ENCODE results near the gene CMTR1.

Gene CMTR1

DNA sequence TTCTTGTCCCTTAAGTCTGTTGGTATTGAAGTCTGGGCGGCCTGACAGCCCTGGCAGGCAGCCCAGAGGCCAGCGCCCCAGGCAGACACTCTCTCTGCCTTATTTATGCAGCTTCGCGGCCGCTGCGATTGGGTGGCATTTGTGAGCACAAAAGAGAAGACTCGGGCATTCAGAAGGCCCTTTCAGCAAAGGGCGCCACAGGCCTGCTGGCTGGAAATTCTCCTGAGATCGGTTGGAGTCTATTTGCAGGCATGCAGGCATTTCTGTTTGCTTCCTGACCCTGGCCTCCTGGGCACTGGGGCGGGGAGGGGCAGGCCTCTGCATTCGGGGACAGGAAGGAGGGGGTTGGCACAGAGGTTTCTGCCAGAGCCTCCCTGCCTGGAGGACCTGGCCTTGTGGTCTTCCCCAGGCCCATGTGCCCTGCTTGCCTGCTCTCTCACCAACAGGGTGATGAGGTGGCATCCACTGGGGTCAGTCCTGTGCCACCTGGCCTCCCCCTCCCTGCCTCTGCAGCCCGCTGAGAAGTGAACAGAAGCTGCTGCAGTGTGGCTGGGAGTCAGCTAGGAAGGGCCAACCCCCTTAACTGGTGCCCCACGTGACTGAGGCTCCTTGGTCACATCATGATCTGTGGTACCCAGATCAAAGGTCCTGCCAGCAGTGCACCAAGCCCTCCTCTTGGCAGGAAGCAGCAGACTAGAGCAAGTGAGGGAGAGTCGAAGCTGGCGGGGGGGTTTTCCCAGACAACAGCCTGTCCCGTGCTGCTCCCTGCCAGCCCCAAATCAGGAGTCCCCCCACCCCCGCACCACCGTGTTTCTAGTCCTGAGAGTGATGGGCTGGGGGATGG is 83.3 kb downstream of the CMTR1 start:
- DNase-seq, result peak; percentile 81 to 84

GRCh38 chr6:37516920-37517405 is 83.9 kb downstream of the CMTR1 start:
- no peak for DNase-seq

- peak; percentile 57 to 63 for DNase-seq
These were observed 84.4 kb downstream of the CMTR1 start for GRCh38 chr6:37517411-37517812.

DNA sequence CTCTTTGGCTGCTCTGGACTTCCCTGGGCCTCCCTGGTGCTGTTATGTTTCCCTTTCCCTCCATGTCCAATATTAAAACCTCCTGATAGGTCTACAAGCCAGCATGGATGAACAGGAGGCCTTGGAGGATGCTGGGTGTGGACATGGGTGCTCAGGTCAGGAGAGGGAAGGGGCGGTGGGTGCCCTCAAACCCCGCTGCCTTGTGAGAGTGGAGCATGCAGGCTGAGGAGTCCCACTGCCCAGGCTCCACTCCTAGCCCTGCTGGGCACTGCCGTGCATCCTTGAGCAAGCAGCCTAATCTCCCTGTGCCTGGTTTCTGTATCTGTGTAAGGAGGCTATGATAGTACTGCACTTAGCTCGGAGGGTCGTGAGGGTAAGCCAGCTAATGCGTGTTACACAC is 85.1 kb downstream of the CMTR1 start:
- DNase-seq, result no peak

DNA sequence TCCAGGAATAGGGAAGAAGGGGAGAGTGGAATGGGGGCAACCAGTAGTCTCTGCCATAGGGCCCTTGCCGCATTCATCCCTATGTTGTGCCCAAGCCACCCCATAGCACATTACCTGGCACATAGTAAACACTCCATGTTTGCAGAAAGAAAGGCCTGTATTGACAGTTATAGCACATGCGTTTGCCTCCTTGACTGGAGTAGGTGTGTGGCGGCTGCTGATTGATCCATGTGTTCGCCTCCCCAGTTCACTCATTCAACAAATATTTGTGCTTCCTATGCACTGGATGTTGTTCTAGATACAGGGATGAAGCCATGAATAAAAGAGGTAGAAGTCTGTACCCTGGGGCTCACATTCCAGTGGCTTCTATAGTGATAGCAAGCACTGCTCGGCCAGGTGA is 86.4 kb downstream of the CMTR1 start:
- DNase-seq, result no peak

- DNase-seq, result no peak
These were observed 87.9 kb downstream of the CMTR1 start for GRCh38 chr6:37520926-37521325.

- DNase-seq, result no peak
These were observed 88.7 kb downstream of the CMTR1 start for GRCh38 chr6:37521674-37522073.

GRCh38 chr6:37522836-37523235 is 89.8 kb downstream of the CMTR1 start:
- DNase-seq, result no peak

DNA sequence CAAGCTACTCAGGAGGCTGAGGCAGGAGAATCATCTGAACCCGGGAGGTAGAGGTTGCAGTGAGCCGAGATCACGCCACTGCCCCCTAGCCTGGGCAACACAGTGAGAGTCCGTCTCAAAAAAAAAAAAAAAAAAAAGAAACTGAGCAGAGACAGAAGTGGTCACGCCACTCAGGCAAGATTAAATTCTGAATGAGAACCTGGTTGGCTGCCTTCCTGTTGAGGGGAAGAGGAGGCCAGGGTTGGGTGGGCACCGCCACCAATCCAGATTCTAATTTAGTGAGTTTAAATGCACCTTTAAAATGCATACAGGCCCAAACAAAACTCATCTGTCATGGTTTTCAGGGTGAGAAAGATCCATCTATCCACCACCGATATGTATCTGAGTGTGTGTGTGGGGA is 90.4 kb downstream of the CMTR1 start:
- no peak for DNase-seq

- DNase-seq, result no peak
These were observed 91.3 kb downstream of the CMTR1 start for GRCh38 chr6:37524025-37524969.

GRCh38 chr6:37524970-37525318 is 91.9 kb downstream of the CMTR1 start:
- DNase-seq, result no peak

DNA sequence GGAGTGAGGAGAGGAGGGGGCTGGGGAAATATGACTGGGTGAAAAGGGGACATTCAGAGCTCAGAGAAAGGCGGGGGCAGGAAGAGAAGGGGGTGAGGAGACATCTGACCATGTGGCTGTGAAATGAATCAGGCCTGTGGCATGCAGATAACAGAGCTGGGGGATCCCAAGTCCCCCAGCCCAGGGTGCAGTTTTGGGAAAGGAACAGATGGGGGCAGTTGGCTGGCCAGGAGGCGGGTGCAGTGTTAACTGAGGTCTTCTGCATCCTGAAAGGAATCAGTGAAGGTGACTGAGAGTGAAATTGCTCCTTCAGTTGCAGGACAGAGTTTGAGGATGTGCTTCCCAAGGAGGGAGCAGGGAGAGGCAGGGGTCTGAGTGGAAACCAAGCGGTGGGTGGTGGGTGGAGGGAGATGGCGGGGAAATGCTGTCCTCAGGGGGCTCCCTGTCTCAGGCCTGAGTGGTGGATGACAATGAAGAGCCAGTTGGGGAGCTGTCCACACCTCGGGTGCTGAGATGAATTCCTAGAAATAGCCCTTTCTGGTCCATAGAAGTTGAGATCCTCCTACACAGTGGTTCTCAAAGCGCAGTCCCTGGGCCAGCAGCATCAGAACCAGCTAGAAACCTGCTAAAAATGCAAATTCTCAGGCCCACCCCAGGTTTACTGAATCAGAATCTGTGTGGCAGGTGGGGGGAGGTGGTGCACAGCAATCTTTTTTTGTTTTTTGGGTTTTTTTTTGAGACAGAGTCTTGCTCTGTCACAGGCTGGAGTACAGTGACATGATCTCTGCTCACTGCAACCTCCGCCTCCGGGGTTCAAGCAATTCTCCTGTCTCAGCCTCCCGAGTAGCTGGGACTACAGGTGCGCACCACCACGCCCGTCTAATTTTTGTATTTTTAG is 92.7 kb downstream of the CMTR1 start:
- no peak for DNase-seq

GRCh38 chr6:37528541-37528940 is 95.5 kb downstream of the CMTR1 start:
- DNase-seq, result no peak

- no peak for DNase-seq
These were observed 97.3 kb downstream of the CMTR1 start for GRCh38 chr6:37530297-37530696.

GRCh38 chr6:37531026-37531425 is 98.0 kb downstream of the CMTR1 start:
- no peak for DNase-seq

Measured in activated CD4-positive, alpha-beta T cell treated with anti-CD3 and anti-CD28 coated beads, Interleukin-2, amount 50 U/mL, for 4 hours (primary cell).